ENCODE measurements around the gene TMEM198. TPM values are rescaled to one million over a fixed set of nuclear protein-coding genes. Genes with fewer than 3 reads are reported as not detected.

TMEM198 gene
- total and polyA plus RNA-seq, 2 donors (not counting 3 experiments of a cell fraction or from before 2014, with no cell fraction given): not detected

DNA sequence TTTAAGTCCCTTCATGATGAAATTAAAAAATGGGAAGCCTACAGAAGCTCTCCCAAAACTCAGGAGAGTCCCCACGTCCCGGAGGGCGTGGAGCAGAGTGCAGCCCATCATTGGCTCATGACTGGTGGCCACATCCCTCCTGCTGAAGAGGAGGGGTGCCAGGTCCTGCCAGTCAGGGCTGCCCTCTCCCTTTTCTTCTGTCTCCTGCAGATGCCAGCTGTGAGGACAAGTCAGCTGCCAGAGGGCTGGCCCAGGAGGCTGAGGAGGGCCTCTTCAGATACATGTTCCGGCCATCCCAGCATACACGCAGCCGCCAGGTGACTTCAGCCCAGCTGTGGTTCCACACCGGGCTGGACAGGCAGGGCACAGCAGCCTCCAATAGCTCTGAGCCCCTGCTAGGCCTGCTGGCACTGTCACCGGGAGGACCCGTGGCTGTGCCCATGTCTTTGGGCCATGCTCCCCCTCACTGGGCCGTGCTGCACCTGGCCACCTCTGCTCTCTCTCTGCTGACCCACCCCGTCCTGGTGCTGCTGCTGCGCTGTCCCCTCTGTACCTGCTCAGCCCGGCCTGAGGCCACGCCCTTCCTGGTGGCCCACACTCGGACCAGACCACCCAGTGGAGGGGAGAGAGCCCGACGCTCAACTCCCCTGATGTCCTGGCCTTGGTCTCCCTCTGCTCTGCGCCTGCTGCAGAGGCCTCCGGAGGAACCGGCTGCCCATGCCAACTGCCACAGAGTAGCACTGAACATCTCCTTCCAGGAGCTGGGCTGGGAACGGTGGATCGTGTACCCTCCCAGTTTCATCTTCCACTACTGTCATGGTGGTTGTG is 30.9 kb downstream of the TMEM198 start:
- DNase-seq (ENCODE audit: low read depth, low spot score) (no peak), FAIRE-seq (no peak)
- Histone ChIP-seq H3K27ac (ENCODE audit: insufficient read depth, low read depth, low read length) (no peak overlapping the region), H3K79me2 (ENCODE audit: control insufficient read depth, insufficient read depth, low read length) (no peaks in the 10 kb centered on the region), H2AFZ (ENCODE audit: low read depth, low read length) (no peak overlapping the region), H3K9me1 (replicated peaks; ENCODE audit: control insufficient read depth, extremely low read depth, insufficient read depth, low read length) (no peaks in the 10 kb centered on the region), H3K36me3 (ENCODE audit: control insufficient read depth in 2 of 2, extremely low read depth in 1 of 2, insufficient read depth in 2 of 2, low read length in 2 of 2) (no peaks in the 10 kb centered on the region), H3K27me3 (ENCODE audit: control insufficient read depth in 2 of 2, insufficient read depth in 2 of 2, low read length in 2 of 2) (peaks cover 31 to 35% of the 10 kb centered on the region in 2 experiments), H4K20me1 (replicated peaks; ENCODE audit: control insufficient read depth, extremely low read depth, insufficient read depth, low read length) (no peaks in the 10 kb centered on the region), H3K4me2 (ENCODE audit: insufficient read depth, low read length) (no peak overlapping the region), H3K9me3 (replicated peaks; ENCODE audit: control insufficient read depth, insufficient read depth, low read length) (no peaks in the 10 kb centered on the region), H3K9ac (replicated peaks; ENCODE audit: extremely low read depth, insufficient read depth, low read length) (no peak overlapping the region), H3K4me1 (ENCODE audit: control insufficient read depth, extremely low read depth, insufficient read depth, low read length) (no peaks in the 10 kb centered on the region), H3K4me3 (replicated peaks in 1 of 3; ENCODE audit: insufficient read depth in 1 of 3, low read depth in 1 of 3, low read length in 3 of 3) (no peak overlapping the region)
- intact Hi-C loops (cut with micrococcal nuclease): no loop called here
- ChIA-PET POLR2A (no interaction called here), CTCF (interaction anchor here (2.8 kb wide), 1 partner anchor 15 kb away, joined by 14 read pairs; no protein-coding TSS in a partner anchor)
- dilution Hi-C loops (cut with MboI; ENCODE audit: extremely low pct_ligation_motif_present, low sequenced_read_pairs): no loop called here
- no TSS peak for BruUV-seq (replicated peaks)
- TF ChIP-seq MYC (IDR thresholded peaks at IDR 0.05; ENCODE audit: low read depth, low read length) (no peak), EZH2 (IDR thresholded peaks at IDR 0.05; ENCODE audit: borderline replicate concordance, low read depth, low read length, severe bottlenecking) (no peak), CTCF (IDR thresholded peaks at IDR 0.05; ENCODE audit: extremely low read depth in 1 of 2, insufficient read depth in 1 of 2, low read depth in 1 of 2, low read length in 2 of 2) (no peak), POLR2A (IDR thresholded peaks at IDR 0.05; ENCODE audit: low read depth, low read length) (no peak), GATA2 (IDR thresholded peaks at IDR 0.05; ENCODE audit: insufficient read depth, insufficient read length, low read depth, low read length) (no peak), MAX (IDR thresholded peaks at IDR 0.05; ENCODE audit: insufficient read depth, insufficient read length) (no peak), JUN (IDR thresholded peaks at IDR 0.05; ENCODE audit: borderline replicate concordance, insufficient read depth, insufficient read length, low read depth) (no peak), FOS (IDR thresholded peaks at IDR 0.05; ENCODE audit: borderline replicate concordance, insufficient read depth, low read length) (no peak), POLR2AphosphoS5 (IDR thresholded peaks at IDR 0.05; ENCODE audit: insufficient read depth, low read depth, low read length) (no peak)
